Embryonic facial prominence (tissue), 1 donor: ENCODE data around the gene TRMT44.
"Not testable (repeated sequence)": the region's sequence is repeated elsewhere in the genome, so short reads cannot be mapped to it uniquely, and the experiment has no call there.

Experiments
- DNase-seq: peaks from one replicate; pipeline ENCODE4 v3.0.0-alpha.2; 2016; ENCODE audit errors: extremely low spot score

The TRMT44 gene

GRCh38 chr4:8513080-8513479 lies 72.5 kb downstream of the TRMT44 start:
- DNase-seq: not testable (repeated sequence)

DNA sequence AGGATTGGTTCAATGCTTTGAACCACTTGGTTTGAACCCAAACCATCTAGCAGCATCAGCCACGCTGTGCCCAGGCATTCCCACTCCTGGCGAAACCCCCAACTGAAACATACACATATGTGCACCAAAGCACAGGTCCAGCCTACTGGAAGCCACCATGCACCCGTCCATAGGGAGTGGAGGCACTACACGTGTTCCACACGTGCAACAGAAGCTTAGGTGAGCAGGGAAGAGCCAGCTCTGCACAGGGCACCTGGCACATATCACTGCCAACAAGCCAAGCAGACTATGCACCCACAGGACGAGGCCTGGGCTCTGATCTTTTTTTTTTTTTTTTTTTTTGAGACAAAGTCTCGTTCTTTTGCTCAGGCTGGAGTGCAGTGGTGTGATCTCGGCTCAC lies 73.4 kb downstream of the TRMT44 start:
- DNase-seq: no peak

DNA sequence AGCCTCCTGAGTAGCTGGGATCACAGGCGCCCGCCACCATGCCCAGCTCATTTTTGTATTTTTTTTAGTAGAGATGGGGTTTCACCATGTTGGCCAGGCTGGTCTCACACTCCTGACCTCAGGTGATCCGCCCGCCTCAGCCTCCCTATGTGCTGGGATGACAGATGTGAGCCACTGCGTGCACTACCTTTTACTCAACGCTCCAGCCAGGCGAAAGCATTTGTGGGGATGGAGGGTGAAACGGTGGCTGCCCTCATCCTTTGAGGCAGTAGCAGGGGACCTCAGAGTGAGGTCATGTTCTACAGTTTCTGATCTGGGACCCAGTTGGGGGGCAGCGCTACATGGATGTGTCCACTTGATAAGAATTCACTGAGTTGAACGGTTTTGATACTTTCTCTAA lies 73.8 kb downstream of the TRMT44 start:
- no peak for DNase-seq

GRCh38 chr4:8515316-8516060 lies 74.9 kb downstream of the TRMT44 start:
- no peak for DNase-seq

GRCh38 chr4:8516061-8516573 lies 75.5 kb downstream of the TRMT44 start:
- no peak for DNase-seq

DNA sequence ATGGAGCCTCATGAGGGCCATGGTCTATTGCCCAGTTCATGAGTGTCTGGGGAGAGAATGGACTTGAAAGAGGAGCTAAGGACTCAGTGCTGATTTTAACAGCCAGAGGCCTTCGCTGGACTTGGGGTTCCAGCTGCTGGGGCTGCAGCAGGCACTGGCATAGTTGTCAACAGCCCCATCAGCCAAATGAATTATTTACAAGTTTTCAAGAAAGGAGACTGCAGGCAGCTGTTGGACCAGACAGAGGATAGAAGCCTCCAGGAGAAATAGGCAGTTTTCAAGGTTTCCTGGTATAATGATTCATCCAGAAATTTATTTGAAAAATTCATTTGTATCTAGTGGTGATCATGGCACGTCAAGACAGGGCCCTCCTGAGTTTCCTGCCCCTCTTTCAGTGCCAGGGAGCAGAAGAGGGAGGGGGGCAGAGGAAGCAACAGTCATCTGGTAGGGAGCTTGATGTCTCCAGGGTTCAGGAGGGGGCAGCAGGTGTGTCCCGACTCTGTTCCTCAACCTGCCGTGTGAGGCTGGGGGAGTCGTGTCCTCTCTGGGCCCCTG lies 76.5 kb downstream of the TRMT44 start:
- DNase-seq: no peak

DNA sequence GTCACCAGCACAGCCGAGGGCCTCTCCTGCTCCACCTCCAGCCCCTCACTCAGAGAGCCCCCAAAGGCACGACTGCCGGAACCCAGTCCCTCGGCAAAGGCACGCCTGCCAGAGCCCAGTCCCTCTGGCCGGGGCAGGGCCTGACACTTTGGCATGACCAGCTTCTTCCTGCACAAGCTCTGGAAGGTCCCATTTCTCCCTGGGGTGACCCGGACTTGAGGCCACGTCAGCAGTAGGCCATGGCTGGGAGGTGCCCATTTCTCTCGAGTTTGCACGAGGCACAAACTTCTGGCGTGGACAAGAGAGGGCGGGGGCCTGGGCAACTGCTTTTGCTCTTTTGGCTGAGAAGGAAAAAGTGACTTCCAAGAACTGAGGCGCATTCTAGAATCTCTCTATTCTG lies 77.4 kb downstream of the TRMT44 start:
- DNase-seq: no peak

- no peak for DNase-seq
Observed at GRCh38 chr4:8522160-8523120, 81.9 kb downstream of the TRMT44 start.

- no peak for DNase-seq
Observed at GRCh38 chr4:8523175-8523574, 82.6 kb downstream of the TRMT44 start.

DNA sequence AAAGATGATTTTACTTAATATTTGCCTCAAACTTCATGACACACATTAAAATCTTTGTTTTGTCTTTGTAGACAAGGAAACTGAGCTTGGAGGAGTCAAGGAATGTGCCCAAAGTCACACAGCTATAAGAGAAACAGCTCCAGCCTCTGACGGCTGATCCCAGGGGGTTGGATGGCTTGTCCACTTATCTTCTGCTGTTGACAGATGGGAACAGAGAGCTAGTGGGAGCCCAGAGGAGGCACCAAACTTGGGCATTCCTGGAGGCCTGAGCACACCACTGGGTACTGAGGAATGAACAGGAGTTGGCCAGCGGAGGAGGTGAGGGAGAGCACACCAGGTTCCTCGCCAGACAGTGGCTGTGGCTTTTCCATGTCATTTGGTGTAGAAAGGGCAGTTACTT lies 83.2 kb downstream of the TRMT44 start:
- no peak for DNase-seq

DNA sequence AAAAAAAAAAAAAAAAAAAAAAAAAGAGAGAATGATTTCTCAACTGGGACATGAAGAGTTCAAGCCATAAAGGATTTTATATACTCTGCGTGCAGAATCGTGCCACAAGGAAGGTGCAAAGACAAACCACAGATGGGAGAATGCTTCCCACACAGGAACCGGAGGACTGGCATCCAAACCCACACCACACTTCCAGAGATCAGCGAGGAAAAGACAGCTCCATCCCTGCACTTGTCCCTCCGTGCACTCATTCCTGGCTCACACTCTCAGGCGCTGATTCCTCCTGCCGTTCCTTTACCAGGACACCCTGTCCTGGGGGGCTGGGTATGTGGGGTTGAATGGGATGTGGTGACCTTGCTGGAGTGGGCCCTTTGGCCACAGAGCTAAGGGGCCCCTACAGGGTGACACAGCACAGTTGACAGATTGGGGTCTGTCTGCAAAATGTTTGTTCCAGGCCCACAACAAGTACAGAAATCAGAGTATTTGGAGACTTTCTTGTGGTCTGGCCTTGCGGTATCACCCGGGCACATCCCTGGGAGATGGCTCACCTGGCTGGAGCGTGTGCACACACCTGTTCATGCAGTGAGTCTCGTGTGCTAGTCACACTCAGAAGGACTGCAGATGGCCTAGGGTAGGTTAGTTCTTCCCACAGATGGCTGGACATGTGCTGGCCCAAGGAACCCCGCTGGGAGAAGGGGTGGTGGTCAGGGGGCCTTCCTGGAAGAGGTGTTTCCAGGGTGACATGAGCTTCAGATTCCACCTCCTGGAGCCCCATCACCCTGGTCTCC lies 84.2 kb downstream of the TRMT44 start:
- no peak for DNase-seq

- no peak for DNase-seq
Observed at GRCh38 chr4:8525383-8526120, 85.0 kb downstream of the TRMT44 start.
